Upper lobe of left lung (tissue), 6 donors: Measurements from ENCODE around the gene KLC1. TPM values are rescaled to one million over a fixed set of nuclear protein-coding genes. Genes with fewer than 3 reads are reported as not detected.

Source experiments
- ATAC-seq, 2 donors: fragments of 200-7000 bp; cut with Tn5 transposase; one replicate each; pipeline ENCODE4 v1.9.1; 2022; ENCODE audit warnings: mild to moderate bottlenecking in 2 of 2, moderate library complexity in 2 of 2; ENCODE audit not compliant: low FRiP score in 2 of 2
- DNase-seq, 2 donors: peaks; one replicate each; pipeline ENCODE4 v3.0.0-alpha.2; 2019 to 2020
- H3K27ac ChIP-seq, 4 donors: fragments of 200-600 bp; sonication (generic); one replicate each; pipeline ENCODE4 v1.5.1; 2016 to 2019
- H3K27me3 ChIP-seq, 4 donors: fragments of 200-600 bp; sonication (generic); one replicate each; pipeline ENCODE4 v1.5.1; 2017 to 2019
- H3K36me3 ChIP-seq, 4 donors: fragments of 200-600 bp; sonication (generic); one replicate each; pipeline ENCODE4 v1.5.1; 2016 to 2019
- H3K4me1 ChIP-seq, 4 donors: fragments of 200-600 bp; sonication (generic); one replicate each; pipeline ENCODE4 v1.5.1; 2018 to 2019
- H3K4me3 ChIP-seq, 4 donors: fragments of 200-600 bp; sonication (generic); one replicate each; pipeline ENCODE4 v1.5.1; 2017 to 2019; ENCODE audit warnings: mild to moderate bottlenecking in 2 of 4, moderate library complexity in 1 of 4
- H3K9me3 ChIP-seq, 4 donors: fragments of 200-600 bp; sonication (generic); one replicate each; pipeline ENCODE4 v1.5.1; 2018 to 2019
- EP300 ChIP-seq, 4 donors: sonication (generic); formaldehyde crosslinking; IDR thresholded peaks; one replicate each; pipeline ENCODE4 v1.5.1; 2017; ENCODE audit warnings: antibody characterized with exemption in 4 of 4, control low read depth in 2 of 4
- POLR2A ChIP-seq, 4 donors: fragments of 450-650 bp; IDR thresholded peaks; one replicate each; pipeline ENCODE4 v1.5.1; 2016 to 2017; ENCODE audit warnings: antibody characterized with exemption in 4 of 4, mild to moderate bottlenecking in 2 of 4
- POLR2AphosphoS5 ChIP-seq, 2 donors: sonication (generic); formaldehyde crosslinking; IDR thresholded peaks; one replicate each; pipeline ENCODE4 v1.5.1; 2017; ENCODE audit warnings: antibody characterized with exemption in 2 of 2
- WGBS, 2 donors: methylation state at CpG; one replicate each; pipeline ENCODE4 v1.1.5; 2017 to 2018; 5-methylcytosine and 5-hydroxymethylcytosine counted together
- total RNA-seq, 6 donors: library from RNA; depleted of rRNA in 4 of 6; stranded (reverse); fragments of >200 nt in 4 of 6; gene quantifications; one replicate each; pipeline versions ENCODE4 v1.1.0 to v1.2.1, GENCODE V29; 2016 to 2021
- TF ChIP-seq, protein P1 (sequence below), 6 experiments: fragments of 450-650 bp in 4 of 6; fragments of 200-600 bp in 2 of 6; sonication (generic) in 2 of 6; IDR thresholded peaks; one replicate each; pipeline ENCODE4 v1.5.1; 2016 to 2019; ENCODE audit warnings: antibody characterized with exemption in 6 of 6
- donor health status: DM: no; HTN: no; CAD: no; lungs with moderate emphysema.
- donor health status: DM: no; HTN: yes; CAD: no; lungs with severe emphysema.

Gene KLC1
- total RNA-seq, 6 donors from 2014 or later: 175 to 614 (median 267) TPM

DNA sequence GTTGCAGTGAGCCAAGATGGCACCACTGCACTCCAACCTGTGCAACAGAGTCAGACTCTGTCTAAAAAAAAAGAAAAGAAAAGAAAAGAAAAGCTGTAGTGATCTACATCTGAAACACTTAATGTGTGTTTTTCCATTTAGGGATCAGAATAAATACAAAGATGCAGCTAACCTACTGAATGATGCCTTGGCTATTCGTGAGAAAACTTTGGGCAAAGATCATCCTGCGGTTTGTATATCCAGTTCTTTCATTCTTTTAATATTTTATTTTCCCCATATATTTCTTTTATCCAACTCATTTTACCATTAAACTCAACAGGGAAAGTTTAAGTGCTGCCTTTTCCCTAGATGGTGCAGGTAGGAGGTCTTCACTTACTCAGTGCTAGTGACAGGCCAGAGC, 40.4 kb downstream of the KLC1 start:
- no peak overlapping the region for H3K4me3 ChIP-seq
- 95 to 97% methylated on average over 2 of the region's 2 CpGs for WGBS, 2 donors
- no peak overlapping the region for H3K27ac ChIP-seq
- peaks cover 33 to 100% (median 80%) of the 10 kb centered on the region in 4 donors for H3K36me3 ChIP-seq
- no peaks in the 10 kb centered on the region for H3K9me3 ChIP-seq
- no peaks in the 10 kb centered on the region for H3K27me3 ChIP-seq
- peaks cover under 1 to 2% (median 1%) of the 10 kb centered on the region in 4 donors for H3K4me1 ChIP-seq
- TF ChIP-seq EP300 (IDR thresholded peaks at IDR 0.05): no peak
- TF ChIP-seq, protein P1, sequence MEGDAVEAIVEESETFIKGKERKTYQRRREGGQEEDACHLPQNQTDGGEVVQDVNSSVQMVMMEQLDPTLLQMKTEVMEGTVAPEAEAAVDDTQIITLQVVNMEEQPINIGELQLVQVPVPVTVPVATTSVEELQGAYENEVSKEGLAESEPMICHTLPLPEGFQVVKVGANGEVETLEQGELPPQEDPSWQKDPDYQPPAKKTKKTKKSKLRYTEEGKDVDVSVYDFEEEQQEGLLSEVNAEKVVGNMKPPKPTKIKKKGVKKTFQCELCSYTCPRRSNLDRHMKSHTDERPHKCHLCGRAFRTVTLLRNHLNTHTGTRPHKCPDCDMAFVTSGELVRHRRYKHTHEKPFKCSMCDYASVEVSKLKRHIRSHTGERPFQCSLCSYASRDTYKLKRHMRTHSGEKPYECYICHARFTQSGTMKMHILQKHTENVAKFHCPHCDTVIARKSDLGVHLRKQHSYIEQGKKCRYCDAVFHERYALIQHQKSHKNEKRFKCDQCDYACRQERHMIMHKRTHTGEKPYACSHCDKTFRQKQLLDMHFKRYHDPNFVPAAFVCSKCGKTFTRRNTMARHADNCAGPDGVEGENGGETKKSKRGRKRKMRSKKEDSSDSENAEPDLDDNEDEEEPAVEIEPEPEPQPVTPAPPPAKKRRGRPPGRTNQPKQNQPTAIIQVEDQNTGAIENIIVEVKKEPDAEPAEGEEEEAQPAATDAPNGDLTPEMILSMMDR (IDR thresholded peaks at IDR 0.05): no peak
- TF ChIP-seq POLR2AphosphoS5 (IDR thresholded peaks at IDR 0.05): no peak
- no peak for TF ChIP-seq POLR2A (IDR thresholded peaks at IDR 0.05)
- no peak for DNase-seq
- ATAC-seq: no peak

DNA sequence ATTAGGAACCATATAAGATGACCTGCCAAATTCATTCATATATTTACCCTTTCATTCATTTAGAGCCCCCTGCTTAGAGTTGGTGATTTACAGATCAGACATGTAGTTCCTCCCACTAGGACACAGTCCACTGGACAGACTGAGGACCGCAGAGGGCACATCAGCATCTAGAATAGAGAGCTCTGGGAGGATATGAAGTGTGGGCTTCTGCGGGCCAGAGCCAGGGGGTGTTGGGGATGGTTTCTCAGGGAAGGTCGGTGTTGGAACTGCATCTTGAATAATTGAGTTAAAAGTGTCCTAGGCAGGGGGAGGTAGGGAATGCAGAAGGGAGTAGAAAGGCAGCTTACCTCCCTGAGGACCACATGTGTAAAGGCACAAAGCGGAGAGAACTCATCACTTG, 42.9 kb downstream of the KLC1 start:
- Histone ChIP-seq H3K4me3 (no peak overlapping the region), H3K27me3 (no peaks in the 10 kb centered on the region), H3K4me1 (no peaks in the 10 kb centered on the region), H3K36me3 (peaks cover 54 to 100% (median 88%) of the 10 kb centered on the region in 4 donors), H3K9me3 (no peaks in the 10 kb centered on the region), H3K27ac (no peak overlapping the region)
- 95 to 97% methylated on average over 4 of the region's 4 CpGs for WGBS, 2 donors
- no peak for ATAC-seq
- no peak for DNase-seq
- TF ChIP-seq, protein P1 (IDR thresholded peaks at IDR 0.05): no peak
- TF ChIP-seq POLR2A (IDR thresholded peaks at IDR 0.05) (no peak), POLR2AphosphoS5 (IDR thresholded peaks at IDR 0.05) (no peak), EP300 (IDR thresholded peaks at IDR 0.05) (no peak)

- DNase-seq (no peak), ATAC-seq (no peak)
- Histone ChIP-seq H3K4me1 (peaks cover 0 to 11% (median 6%) of the 10 kb centered on the region in 4 donors), H3K27ac (no peak overlapping the region), H3K27me3 (no peaks in the 10 kb centered on the region), H3K4me3 (no peak overlapping the region), H3K9me3 (no peaks in the 10 kb centered on the region), H3K36me3 (peaks cover 63 to 100% (median 99%) of the 10 kb centered on the region in 4 donors)
- WGBS, 2 donors: 95 to 98% methylated on average over 7 to 8 of the region's 8 CpGs
- no peak for TF ChIP-seq POLR2AphosphoS5 (IDR thresholded peaks at IDR 0.05)
- TF ChIP-seq EP300 (IDR thresholded peaks at IDR 0.05): no peak
- TF ChIP-seq, protein P1 (IDR thresholded peaks at IDR 0.05): no peak
These were observed 46.9 kb downstream of the KLC1 start for GRCh38 chr14:103675957-103676356.

- 85 to 88% methylated on average over 16 of the region's 16 CpGs for WGBS, 2 donors
- Histone ChIP-seq H3K4me3 (no peak overlapping the region), H3K27ac (no peak overlapping the region), H3K27me3 (no peaks in the 10 kb centered on the region), H3K4me1 (peaks cover 0 to 11% (median 6%) of the 10 kb centered on the region in 4 donors), H3K9me3 (no peaks in the 10 kb centered on the region), H3K36me3 (peaks cover 64 to 100% (median 98%) of the 10 kb centered on the region in 4 donors)
- TF ChIP-seq, protein P1 (IDR thresholded peaks at IDR 0.05): no peak
- TF ChIP-seq EP300 (IDR thresholded peaks at IDR 0.05) (no peak), POLR2AphosphoS5 (IDR thresholded peaks at IDR 0.05) (no peak), POLR2A (IDR thresholded peaks at IDR 0.05) (no peak)
- DNase-seq (no peak), ATAC-seq (no peak)
These were observed 48.1 kb downstream of the KLC1 start for GRCh38 chr14:103676881-103677675.
